ENCODE measurements around the gene ZNF573.
"Not testable (repeated sequence)": the region's sequence is repeated elsewhere in the genome, so short reads cannot be mapped to it uniquely, and the experiment has no call there.

ZNF573 gene

GRCh38 chr19:37778613-37779126 lies 716 bp downstream of the ZNF573 start:
- peak overlapping the region; percentile 75 for H3K4me3 ChIP-seq (ENCODE audit: low read depth, low read length)
- no peak for TF ChIP-seq CTCF (IDR thresholded peaks at IDR 0.05; ENCODE audit: low read depth, low read length)

- H3K4me3 ChIP-seq (ENCODE audit: low read depth, low read length) = no peak overlapping the region
Observed at GRCh38 chr19:37770985-37771384, 8.4 kb downstream of the ZNF573 start.

GRCh38 chr19:37763488-37763887 lies 15.9 kb downstream of the ZNF573 start:
- no peak overlapping the region for H3K4me3 ChIP-seq (ENCODE audit: low read depth, low read length)
- TF ChIP-seq CTCF (IDR thresholded peaks at IDR 0.05; ENCODE audit: low read depth, low read length) = no peak

More at GRCh38 chr19:37770985-37771384, 8.4 kb downstream of the ZNF573 start:
- TF ChIP-seq CTCF (IDR thresholded peaks at IDR 0.05; ENCODE audit: low read depth, low read length) = no peak

- H3K4me3 ChIP-seq (ENCODE audit: low read depth, low read length) = not testable (repeated sequence)
Observed at GRCh38 chr19:37757683-37758082, 21.7 kb downstream of the ZNF573 start.

GRCh38 chr19:37738371-37738770 lies 41.0 kb downstream of the ZNF573 start:
- TF ChIP-seq CTCF (IDR thresholded peaks at IDR 0.05; ENCODE audit: low read depth, low read length) = no peak
- H3K4me3 ChIP-seq (ENCODE audit: low read depth, low read length) = no peak overlapping the region

GRCh38 chr19:37725181-37725580 lies 54.2 kb downstream of the ZNF573 start:
- no peak for TF ChIP-seq CTCF (IDR thresholded peaks at IDR 0.05; ENCODE audit: low read depth, low read length)
- no peak overlapping the region for H3K4me3 ChIP-seq (ENCODE audit: low read depth, low read length)

GRCh38 chr19:37719927-37720265 lies 59.5 kb downstream of the ZNF573 start:
- no peak for TF ChIP-seq CTCF (IDR thresholded peaks at IDR 0.05; ENCODE audit: low read depth, low read length)
- H3K4me3 ChIP-seq (ENCODE audit: low read depth, low read length) = peak overlapping the region; percentile 89

Data from WI38 (cell line).